Measurements from ENCODE around the gene TOMM7. TPM values are rescaled to one million over a fixed set of nuclear protein-coding genes. Genes with fewer than 3 reads are reported as not detected.

Gene TOMM7
- total RNA-seq, 1 experiment from 2014 or later: 588 TPM

GRCh38 chr7:22855049-22855392, 32.4 kb upstream of the TOMM7 start:
- Histone ChIP-seq H3K4me2 (peak overlapping the region; percentile 91), H3K27me3 (ENCODE audit: insufficient read depth, low read depth) (no peaks in the 10 kb centered on the region)
- CTCF ChIA-PET: interaction anchor here (0.6 kb wide), 1 partner anchor 30 kb away, joined by 3 read pairs; no protein-coding TSS in a partner anchor

GRCh38 chr7:22854158-22855048, 31.8 kb upstream of the TOMM7 start:
- Histone ChIP-seq H4K20me1 (ENCODE audit: insufficient read depth) (no peaks in the 10 kb centered on the region), H3K4me3 (peak overlapping the region; percentile 81), H3K79me2 (ENCODE audit: low read depth) (peaks cover 23% of the 10 kb centered on the region), H3K27ac (peak overlapping the region; percentile 52), H3K36me3 (ENCODE audit: low read depth) (peaks cover 29% of the 10 kb centered on the region), H3K9me3 (ENCODE audit: insufficient read depth, low read depth) (no peaks in the 10 kb centered on the region), H3K4me1 (replicated peaks; ENCODE audit: insufficient read depth) (peaks cover 49% of the 10 kb centered on the region), H3K9me2 (ENCODE audit: insufficient read depth) (no peaks in the 10 kb centered on the region), H3K4me2 (peak overlapping the region; percentile 91), H3K27me3 (ENCODE audit: insufficient read depth, low read depth) (no peaks in the 10 kb centered on the region), H3F3A (ENCODE audit: insufficient read depth, low read depth) (peaks cover 54% of the 10 kb centered on the region), H2AFZ (peak overlapping the region; percentile 92)
- DNase-seq: peak; percentile 66 to 88
- TSS peak; percentile 77 for BruUV-seq (replicated peaks)
- ChIA-PET POLR2A (ENCODE audit: unreplicated experiment) (no interaction called here), CTCF (no interaction called here)
- intact Hi-C loops (cut with micrococcal nuclease; ENCODE audit: unreplicated experiment): loop anchor here (1.0 to 10.0 kb wide), 6 partner anchors 32 to 680 kb away; partner anchors contain the start of genes HYCC1, TOMM7 and TRA2A
- peak; percentile 76; the same call in 1 of the 2 replicates for TF ChIP-seq CTCF (conservative IDR thresholded peaks at IDR 0.05)
- no peak for TF ChIP-seq EZH2 (IDR thresholded peaks at IDR 0.05; ENCODE audit: low read depth)

More at GRCh38 chr7:22855049-22855392, 32.4 kb upstream of the TOMM7 start:
- Histone ChIP-seq H4K20me1 (ENCODE audit: insufficient read depth) (no peaks in the 10 kb centered on the region), H2AFZ (peak overlapping the region; percentile 92), H3K9me2 (ENCODE audit: insufficient read depth) (no peaks in the 10 kb centered on the region), H3F3A (ENCODE audit: insufficient read depth, low read depth) (peaks cover 60% of the 10 kb centered on the region), H3K4me3 (peak overlapping the region; percentile 81), H3K79me2 (ENCODE audit: low read depth) (peaks cover 23% of the 10 kb centered on the region), H3K4me1 (replicated peaks; ENCODE audit: insufficient read depth) (peaks cover 50% of the 10 kb centered on the region), H3K36me3 (ENCODE audit: low read depth) (peaks cover 29% of the 10 kb centered on the region), H3K9me3 (ENCODE audit: insufficient read depth, low read depth) (no peaks in the 10 kb centered on the region), H3K27ac (peak overlapping the region; percentile 52)
- no peak for DNase-seq
- POLR2A ChIA-PET (ENCODE audit: unreplicated experiment): no interaction called here
- no peak for TF ChIP-seq EZH2 (IDR thresholded peaks at IDR 0.05; ENCODE audit: low read depth)
- peak; percentile 26; the same call in 1 of the 2 replicates for TF ChIP-seq CTCF (conservative IDR thresholded peaks at IDR 0.05)
- intact Hi-C loops (cut with micrococcal nuclease; ENCODE audit: unreplicated experiment): loop anchor here (1.0 to 10.0 kb wide), 6 partner anchors 32 to 680 kb away; partner anchors contain the start of genes HYCC1, TOMM7 and TRA2A
- BruUV-seq (replicated peaks): TSS peak; percentile 34

- ChIA-PET CTCF (no interaction called here), POLR2A (ENCODE audit: unreplicated experiment) (no interaction called here)
- intact Hi-C loops (cut with micrococcal nuclease; ENCODE audit: unreplicated experiment): loop anchor here (2.0 to 10.0 kb wide), 3 partner anchors 31 to 681 kb away; partner anchors contain the start of genes TOMM7 and TRA2A
- Histone ChIP-seq H2AFZ (0 out of 2 replicates have a peak overlapping the region, but pooled peaks have one; percentile 92), H3K4me1 (replicated peaks; ENCODE audit: insufficient read depth) (peaks cover 42% of the 10 kb centered on the region), H3K4me3 (peak overlapping the region; percentile 81; the same call in 1 of the 2 replicates), H4K20me1 (ENCODE audit: insufficient read depth) (no peaks in the 10 kb centered on the region), H3K4me2 (peak overlapping the region; percentile 91), H3K9me2 (ENCODE audit: insufficient read depth) (no peaks in the 10 kb centered on the region), H3K36me3 (ENCODE audit: low read depth) (peaks cover 26% of the 10 kb centered on the region), H3F3A (ENCODE audit: insufficient read depth, low read depth) (peaks cover 47% of the 10 kb centered on the region), H3K27me3 (ENCODE audit: insufficient read depth, low read depth) (no peaks in the 10 kb centered on the region), H3K79me2 (ENCODE audit: low read depth) (peaks cover 23% of the 10 kb centered on the region), H3K27ac (no peak overlapping the region), H3K9me3 (ENCODE audit: insufficient read depth, low read depth) (no peaks in the 10 kb centered on the region)
- no peak; the same call in none of the 2 replicates for TF ChIP-seq CTCF (conservative IDR thresholded peaks at IDR 0.05)
- TF ChIP-seq EZH2 (IDR thresholded peaks at IDR 0.05; ENCODE audit: low read depth): no peak
- no TSS peak for BruUV-seq (replicated peaks)
- DNase-seq: no peak
Measured at GRCh38 chr7:22853674-22854157, 31.1 kb upstream of the TOMM7 start.

Data from PC-9 (cell line).